ENCODE measurements around the gene MAMLD1.

The MAMLD1 gene

DNA sequence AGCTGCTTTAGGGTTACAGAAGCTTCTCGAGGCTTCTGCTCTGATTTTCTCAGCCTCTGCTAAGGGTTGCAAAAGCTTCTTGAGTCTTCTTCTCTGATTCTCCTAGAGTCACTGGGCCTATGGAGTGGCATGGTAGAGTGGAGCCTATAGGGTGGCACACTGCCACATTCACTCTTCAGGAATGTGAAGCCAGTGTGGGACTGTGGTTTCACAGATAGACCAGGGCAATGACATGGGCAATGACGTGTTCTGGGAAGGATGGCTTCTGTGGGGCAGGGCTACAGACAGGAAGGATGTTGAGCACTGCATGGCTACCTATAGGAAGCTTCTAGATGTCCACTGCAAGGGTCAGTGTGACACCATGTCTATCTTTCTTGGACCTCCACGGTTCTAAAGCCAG lies 11.0 kb upstream of the MAMLD1 start:
- DNase-seq, result no peak

DNA sequence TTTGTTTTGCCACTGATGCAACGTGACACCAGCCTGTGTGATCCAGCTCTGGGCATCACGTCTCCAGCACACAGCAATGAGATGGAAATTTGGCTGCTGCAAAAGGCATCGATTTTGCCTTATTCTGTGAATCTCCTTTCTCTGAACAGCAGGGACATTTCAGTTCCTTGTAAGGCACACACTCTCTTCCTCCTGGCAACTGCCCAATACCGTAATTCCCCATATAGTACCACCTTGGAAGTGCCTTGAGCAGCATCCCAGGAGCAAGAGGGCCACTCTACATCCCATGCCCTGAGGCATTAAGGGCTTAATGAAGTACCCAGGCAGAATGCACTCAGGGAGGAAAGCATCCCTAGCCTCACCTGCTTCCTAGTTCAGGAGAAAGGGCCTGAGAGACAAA lies 10.5 kb upstream of the MAMLD1 start:
- DNase-seq, result peak in 6 of 58 donors; percentile 1 to 13 (median 6)

DNA sequence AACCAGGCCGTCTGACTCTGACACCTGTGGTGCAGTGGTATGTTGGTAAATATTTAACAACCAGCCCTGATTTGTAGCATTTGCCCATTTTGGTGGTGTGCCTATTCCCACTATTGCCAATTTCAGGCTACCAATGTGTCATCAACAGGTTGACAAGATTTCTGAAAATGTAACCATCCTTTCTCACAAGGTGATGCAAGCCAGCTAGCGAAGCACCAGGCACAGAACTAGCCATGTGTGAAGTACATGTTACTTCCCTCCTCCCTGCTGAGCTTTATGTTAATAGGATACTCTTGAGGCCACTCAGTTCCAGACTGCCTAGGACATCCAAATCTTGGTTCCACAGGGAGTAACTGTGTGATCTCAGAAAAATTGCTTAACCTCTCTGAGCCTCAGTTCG lies 7.2 kb upstream of the MAMLD1 start:
- no peak for DNase-seq

DNA sequence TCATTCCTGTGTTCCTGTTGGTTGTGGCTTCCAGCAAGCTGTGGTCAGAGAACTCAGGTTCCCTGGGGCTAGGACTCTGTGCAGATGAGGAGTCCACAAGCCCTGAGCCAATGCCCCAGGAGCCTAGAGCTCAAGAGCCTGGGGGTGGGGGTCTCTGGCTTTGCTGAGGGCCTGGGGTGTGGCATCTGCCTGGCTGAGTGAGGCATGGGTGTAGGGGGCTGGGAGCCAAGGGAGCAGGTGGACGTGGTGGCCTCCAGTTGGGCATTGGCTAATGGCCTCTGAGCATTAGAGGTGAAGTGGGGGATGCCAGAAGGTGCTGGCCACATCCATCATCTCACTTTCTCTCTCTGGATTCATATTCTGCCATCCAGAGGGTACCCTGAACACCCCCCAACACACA lies 5.3 kb upstream of the MAMLD1 start:
- no peak for DNase-seq

DNA sequence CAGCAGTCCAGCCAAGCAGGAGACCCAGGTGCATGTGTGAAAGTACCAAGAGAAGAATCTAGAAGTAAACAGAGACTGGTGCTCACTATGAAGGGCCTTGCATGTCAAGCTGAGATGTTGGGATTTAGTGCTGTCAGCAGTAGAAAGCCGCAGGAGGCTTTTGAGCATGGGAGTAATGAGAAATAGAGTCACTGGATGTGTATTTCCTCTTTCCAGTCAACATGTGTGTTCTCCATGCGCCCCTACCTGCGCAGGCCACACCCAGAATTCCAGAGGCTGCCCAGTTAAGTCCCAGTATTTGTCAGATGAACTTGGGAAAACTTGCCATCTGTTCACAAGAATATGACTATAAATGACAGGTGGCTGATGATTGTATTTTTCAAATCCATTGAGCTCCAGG lies 4.5 kb upstream of the MAMLD1 start:
- no peak for DNase-seq

DNA sequence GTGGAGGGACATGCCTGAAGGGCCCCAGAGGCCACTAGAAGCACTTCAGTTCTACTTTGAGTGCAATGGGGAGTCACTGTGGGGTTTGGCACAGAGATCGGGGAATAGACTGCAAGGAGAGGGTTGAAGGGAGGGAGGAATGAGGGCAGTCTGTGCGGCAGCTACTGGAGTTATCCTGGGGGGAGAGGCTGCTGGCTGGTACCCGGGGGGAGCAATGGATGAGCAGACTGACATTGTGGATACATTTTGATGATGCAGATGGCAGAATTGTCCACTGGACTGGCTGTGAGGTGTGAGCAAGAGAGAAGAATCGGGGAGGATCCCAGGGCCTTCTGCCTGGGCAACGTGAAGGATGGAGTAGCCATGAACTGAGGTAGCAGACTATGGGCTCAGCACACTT lies 2.8 kb upstream of the MAMLD1 start:
- DNase-seq, result no peak

DNA sequence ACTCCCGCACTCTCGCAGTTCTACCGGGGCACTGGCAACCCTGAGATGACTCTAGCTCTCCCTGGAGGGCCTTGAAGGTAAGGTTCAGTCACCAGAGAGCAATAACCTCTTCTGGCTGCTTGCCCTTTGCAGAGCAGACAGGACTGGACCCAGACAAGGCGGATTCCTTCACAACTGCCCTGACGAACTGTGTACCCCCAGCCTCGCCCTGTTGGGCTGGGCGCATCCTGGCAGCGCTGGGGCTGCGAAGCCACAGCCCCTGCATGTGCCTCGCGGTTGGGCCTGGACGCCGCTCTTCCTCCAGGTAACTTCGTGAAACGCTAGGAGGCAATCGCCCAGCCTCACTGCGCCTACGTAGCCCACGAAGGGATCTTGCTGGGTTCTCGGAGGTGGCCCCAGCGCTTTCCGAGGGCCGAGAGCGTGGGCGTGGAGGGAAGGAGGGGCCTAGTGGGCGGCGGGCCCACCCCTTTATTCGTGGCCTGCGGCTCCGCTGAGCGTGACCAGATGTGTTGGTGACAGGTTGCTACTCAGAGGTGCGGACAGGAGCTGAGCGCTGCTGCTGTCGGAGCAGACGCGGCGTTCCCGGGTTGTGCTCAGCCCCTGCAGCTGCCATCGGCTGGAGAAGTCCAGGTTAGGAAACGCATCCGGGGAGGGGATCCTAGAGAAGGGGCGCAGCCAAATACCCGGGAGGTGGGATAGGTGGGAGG lies 1.9 kb upstream of the MAMLD1 start:
- DNase-seq, result peak in 2 of 58 donors; percentile 14 to 47

DNA sequence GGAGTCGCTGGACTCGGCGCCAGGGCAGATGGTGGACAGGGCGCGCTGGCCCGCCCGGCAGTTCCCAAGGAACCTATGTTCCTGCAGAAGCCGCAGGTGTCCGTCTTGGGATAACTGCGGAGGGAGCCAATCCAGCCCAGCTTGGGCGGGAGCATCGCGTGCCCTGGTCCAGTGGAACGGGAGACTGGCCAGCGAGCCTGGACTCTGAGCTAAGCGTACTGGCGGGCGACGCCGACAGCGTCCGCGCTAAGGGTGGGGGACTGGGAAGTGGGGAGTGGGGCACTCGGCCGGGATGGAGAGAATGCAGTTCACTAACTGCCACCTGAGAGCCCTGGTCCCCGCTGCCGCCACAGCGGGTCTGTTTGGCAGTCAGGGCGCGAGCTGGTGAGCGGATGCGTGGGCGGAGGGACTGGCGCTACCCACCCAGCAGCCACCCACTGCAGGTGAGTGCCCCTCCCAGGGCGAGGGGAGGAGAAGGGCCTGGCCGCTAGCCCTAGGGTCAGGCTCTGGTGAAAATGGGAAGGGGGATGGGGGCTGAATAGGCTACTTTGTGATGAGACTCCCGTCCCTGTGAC lies 1.3 kb upstream of the MAMLD1 start:
- peak in 12 of 58 donors; percentile 1 to 51 (median 8) for DNase-seq

DNA sequence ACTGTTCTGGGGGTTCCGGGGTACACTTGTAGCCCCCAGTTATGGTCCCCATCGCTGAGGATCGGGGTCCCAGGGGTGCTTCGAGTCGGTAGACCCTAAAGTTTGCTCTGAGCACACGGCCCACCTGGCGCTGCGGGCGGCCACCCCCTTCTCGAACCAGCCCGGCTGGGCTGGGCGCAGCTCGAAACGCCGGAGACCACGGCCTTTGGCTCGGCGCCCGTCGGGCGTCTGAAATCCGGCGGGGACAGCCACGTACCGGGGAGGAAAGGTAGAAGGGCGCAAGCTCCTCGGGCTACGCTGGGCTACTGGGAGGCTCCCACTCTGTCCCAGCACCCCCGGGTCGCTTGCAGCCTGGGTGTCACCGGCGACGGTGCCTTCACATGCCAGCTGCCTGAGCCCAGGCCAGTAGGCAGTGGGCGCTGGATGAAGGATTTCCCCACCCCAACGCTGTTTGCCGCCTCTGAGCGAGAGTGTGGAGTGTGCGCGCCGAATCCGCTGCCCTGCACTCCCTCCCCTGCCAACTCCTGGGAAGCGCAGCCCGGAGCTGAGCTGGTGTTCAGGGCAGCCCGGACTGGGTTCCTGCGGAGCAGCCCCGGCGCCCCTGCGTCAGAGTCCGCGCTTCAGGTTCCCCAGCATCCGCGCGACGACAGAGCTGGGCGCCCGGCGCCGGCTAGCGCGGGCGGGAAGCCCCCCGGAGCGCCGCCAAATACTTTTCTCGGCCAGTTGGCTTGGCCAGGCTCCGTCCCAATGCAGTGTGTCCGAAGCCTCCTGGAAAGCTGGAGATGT lies 637 bp downstream of the MAMLD1 start:
- peak in 38 of 58 donors; percentile 1 to 48 (median 20) for DNase-seq

DNA sequence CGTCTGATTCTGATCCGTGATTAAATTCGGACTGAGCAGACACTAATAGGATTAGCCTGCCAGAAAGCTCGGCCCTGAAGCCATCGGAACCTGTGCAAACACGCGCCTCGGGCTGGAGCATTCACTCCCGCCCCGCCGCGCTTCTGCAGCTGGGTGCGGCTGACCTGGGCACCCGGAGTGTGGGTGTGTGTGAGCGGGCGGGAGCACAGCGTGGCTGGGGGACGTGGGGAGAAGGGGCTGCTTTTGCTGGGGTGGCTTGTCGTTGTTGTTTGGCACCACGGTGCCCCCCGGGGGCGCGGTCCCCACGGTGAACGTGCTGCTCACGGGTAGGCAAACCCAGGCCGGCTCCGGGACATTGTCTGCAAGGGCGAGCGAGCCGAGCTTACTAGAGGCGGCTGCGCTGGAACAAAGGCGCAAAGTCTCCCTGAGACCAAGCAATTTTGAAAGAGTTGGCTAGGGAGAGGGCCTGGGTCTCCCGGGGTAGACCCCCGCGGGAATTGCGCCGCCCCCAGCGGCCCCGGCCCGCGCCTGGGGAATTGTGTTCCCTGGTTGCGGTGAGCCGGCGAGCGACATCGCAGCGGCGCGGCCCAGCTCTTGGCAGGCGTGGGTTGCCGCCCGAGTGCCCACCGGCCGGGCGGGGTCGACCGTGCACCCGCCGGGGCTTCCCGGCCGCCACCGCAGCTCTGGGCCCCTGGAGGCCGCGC lies 1.4 kb downstream of the MAMLD1 start:
- DNase-seq, result peak in 23 of 58 donors; percentile 2 to 66 (median 27)

DNA sequence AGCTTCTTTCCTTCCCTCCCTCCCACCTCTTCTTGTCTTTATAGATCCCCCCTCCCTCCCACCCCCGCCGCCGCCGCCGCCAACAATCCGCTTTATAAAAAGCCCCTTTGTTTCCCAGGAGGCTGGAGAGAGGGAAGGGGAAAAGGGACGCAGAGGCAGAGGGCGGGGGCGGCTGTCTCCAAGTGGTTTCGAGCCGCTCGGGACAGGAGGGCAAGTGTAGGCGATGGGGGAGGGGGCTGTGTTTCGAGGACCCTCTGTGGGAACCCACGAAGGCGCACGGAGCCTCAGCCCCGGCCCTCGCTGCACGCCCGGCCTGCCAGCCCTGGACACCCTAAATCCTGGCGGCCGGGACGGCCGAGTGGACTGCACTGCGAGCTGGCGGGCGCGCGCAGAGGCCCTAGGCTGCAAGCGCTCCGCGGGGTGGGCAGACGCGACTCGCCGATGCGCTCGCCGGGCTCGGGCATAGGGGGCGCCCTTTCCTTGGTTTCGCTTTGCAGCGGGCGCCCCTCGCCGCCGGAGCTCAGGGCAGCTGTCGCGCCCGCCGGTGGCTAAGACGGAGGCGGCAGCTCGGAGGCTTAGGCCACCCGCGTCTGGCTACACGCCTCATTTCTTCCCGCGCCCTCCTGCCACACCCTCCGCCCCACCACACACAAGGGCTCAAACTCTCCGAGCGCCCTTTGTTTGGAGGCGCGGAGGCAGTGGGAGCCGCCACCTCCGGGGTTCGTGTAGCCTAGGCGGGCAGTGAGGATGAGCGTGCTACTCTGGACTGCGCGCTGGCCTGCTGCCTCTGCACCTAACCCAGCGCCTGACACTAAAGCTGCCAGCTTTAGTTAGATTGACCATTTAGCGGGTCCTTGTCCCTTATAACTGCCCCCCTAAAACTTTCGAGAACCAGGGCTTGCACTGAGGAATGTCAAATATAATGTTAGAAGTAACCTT lies 2.2 kb downstream of the MAMLD1 start:
- DNase-seq, result peak in 56 of 58 donors; percentile 4 to 82 (median 67)

DNA sequence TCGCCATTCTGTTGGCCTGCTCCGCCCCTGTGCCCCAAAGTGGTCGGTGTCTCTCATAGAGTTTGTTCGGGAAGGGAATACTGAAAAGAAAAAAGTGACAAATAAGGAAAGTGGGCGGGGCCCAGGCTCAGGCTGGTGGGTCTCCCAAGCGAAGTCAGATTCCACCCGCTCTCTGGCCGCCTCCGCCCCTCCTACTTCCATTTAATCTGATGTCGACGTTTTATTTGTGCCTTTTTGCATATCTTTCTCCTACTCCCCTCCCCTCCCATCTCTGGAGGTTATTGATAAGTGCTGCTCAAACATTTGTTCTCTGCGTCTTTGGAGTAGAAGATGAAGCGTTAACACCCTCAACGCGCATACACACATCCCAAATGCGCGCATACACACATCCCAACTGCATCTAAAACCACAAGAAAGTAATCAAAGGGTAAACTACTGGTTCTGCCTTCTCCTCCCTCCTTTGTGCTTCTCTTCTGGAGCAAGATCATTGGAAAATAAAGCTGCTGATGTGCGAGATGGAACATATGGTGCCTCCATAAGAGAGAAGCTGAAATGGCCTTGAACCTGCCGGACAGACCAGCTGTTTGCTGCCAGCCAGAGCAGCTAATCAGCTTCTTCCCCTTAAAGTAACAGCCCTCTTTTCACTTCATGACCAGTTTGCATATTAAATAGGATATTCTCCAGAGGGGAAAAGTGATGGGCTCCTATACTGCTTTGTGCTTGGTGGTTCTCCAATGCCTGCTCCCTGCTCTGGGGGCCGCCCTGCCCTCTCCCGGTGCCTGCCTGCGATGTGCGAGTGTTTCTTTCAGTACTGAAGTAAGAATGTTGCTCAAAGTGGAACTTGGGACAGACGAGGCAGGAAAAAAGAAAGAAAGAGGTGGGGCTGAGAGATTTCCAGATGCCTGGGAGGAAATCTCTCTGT lies 3.1 kb downstream of the MAMLD1 start:
- peak in 21 of 58 donors; percentile 1 to 42 (median 19) for DNase-seq

DNA sequence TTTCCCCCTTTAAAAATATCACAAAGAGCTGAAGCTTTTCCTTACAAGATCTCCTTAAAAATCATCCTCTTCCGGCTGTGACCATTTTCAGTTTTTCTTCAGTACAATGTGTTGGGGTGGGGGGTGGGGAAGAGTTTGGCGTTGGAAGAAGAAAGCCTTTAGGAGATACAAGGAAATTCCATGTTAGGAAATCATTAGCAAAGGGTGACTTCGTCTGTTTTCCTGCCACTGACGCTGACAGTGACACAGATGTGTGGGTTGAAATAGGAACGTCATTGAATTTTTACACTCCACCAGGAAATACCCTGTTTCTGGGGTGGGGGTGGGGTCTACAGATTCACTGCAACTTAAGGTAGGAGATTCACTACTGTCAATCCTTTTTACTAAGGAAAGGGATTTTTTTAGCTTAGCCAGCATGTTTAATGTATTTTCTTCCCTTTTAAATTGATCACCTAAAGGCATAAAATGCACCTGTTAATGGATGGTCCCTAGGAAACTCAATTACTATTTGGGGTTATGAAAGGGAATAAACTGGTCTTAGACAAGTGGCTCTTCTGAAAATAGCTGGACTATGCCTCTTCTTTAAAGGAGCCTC lies 3.9 kb downstream of the MAMLD1 start:
- no peak for DNase-seq

DNA sequence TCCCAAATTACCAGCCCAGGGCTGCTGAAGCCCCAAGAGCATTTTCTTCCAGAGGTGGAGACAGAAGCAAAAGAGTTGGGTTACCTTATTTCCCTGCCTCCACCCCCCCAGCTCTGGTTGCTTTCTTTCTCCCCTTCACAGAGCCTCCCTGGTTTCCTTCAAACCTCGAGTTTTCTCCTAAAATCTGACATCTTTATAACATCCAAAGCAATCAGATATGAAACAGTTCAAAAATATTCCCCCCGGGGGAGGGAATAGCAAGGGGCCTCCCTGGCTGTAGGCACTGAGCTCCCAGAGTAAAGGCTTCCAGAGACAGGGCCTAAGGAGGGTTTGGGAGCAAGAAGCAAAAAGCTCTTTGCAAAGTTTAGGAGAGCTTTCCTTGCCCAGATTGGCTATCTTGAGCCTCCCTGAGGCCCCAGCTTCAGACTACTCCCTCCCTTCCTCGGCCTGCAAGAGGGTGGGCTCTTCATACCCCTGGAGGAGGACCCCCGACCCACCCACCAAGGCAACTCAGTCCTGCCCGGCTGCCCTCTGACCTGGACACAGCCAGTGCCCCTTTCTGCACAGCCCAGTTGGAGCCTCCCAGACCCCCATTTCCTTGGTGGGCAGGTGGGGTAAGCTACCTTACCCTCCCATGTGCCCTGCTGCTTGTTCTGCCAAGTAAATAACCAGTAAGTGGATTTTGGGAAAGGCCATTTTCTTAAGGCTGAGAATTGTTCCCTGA lies 7.6 kb downstream of the MAMLD1 start:
- DNase-seq, result no peak

DNA sequence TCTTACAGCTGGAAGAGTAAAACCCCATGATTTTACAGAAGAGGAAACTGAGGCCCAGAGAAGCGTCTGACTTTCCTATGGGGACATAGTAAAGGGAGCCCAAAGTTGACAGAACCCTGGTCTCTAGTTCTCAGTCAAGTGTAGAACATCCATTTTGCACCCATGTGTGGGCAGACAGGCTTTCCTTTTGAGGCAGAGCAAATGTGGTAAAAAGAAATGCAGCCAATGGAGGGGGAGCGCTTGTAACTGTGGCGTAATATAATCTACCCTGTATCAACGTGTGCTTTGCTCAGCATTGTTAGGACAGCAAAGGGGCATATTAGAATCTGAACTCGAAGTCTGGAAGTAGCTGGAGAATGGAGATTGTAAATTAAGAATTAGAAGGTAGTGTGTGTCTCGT lies 8.8 kb downstream of the MAMLD1 start:
- DNase-seq, result no peak

DNA sequence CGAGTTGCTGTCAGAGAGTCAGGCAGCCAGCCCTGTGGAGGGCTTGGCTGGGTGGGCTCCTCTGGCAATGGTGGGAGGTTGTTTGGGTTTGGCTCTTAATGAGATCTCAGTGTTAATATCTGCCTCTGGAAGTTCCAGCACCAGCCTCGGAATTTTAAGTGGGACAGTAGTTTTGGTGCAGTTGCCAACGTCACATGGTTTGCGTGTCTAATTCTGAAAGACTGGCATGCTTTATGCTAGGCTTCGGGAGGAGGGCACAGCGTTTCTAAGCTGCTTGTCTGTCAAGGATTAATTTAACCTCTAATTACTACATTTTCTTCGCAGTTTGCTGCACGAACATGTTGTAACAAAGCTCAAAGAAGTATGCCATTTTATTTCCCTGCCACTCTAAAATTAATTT lies 9.2 kb downstream of the MAMLD1 start:
- peak in 24 of 58 donors; percentile 1 to 69 (median 15) for DNase-seq

DNA sequence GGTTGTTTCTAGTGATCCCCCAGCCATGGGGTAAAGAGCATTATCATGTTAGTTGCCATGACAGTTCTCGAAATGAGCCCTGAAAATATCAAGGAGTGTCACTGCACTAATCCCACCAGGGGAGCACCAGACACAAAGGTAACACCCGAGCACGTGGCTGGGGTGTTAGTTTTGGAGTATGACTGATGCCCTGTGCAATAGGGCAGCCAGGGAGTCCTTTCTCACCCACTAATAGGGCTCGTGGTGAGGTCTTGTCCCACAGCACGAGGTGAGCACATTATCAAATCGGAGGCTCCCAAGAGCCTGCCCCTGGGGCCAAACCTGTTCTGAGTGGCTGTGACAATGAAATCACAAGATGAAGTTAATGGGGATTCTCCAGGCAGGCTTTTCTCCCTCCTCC lies 9.6 kb downstream of the MAMLD1 start:
- no peak for DNase-seq

DNA sequence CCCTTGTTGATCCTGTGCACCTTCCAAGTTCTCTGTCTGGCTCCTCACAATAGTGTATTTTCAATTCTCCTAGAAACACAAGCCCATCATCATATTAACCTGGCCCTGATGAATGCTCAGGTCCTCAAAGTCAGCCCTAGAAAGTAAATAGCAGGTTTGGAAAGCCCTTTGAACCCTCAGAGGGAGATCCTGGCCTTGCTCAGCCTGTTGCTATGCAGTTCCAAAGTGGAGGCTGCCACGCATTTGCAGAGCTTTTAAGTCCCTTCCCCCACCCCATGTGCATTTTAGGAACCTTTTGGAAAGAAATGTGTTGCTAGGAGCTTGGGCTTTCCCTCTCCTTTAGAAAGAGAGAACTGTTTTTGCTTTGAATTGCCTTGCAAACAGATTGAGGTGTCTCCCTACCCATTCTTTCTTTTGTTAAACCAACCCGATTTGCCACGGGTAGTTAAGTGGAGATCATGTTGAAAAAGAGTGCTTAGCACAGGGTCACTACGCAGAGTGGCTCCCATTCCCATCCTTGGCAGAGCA lies 12.2 kb downstream of the MAMLD1 start:
- DNase-seq, result peak in 5 of 58 donors; percentile 0 to 13 (median 4)

Measured in anterior cingulate cortex (tissue), 58 donors.